Uterus (tissue), 4 donors: Measurements from ENCODE around the gene ZNF319. TPM values are rescaled to one million over a fixed set of nuclear protein-coding genes. Genes with fewer than 3 reads are reported as not detected.

Experiments
- DNase-seq, 2 donors: peaks; one replicate each; pipeline ENCODE4 v3.0.0-alpha.2; 2019 to 2020
- H3K27ac ChIP-seq, 2 donors: fragments of 200-600 bp; sonication (generic); 1 replicate in 1 of 2; 2 replicates in 1 of 2; pipeline ENCODE4 v1.5.1; 2016 to 2018
- H3K27me3 ChIP-seq, 2 donors: fragments of 200-600 bp; sonication (generic); one replicate each; pipeline ENCODE4 v1.5.1; 2018 to 2019; ENCODE audit warnings: control low read depth in 1 of 2
- H3K36me3 ChIP-seq, 2 donors: fragments of 200-600 bp; sonication (generic); one replicate each; pipeline ENCODE4 v1.5.1; 2019; ENCODE audit warnings: control low read depth in 1 of 2
- H3K4me1 ChIP-seq, 2 donors: fragments of 200-600 bp; sonication (generic); one replicate each; pipeline ENCODE4 v1.5.1; 2018 to 2019; ENCODE audit warnings: control low read depth in 1 of 2
- H3K4me3 ChIP-seq, 2 donors: fragments of 200-600 bp; sonication (generic); 1 replicate in 1 of 2; 2 replicates in 1 of 2; pipeline ENCODE4 v1.5.1; 2018 to 2019; ENCODE audit warnings: mild to moderate bottlenecking in 1 of 2
- H3K9me3 ChIP-seq, 2 donors: fragments of 200-600 bp; sonication (generic); one replicate each; pipeline ENCODE4 v1.5.1; 2019; ENCODE audit warnings: control low read depth in 1 of 2
- CTCF ChIP-seq, 4 experiments: fragments of 200-600 bp in 2 of 4; fragments of 450-650 bp in 2 of 4; sonication (generic) in 2 of 4; IDR thresholded peaks; one replicate each; pipeline ENCODE4 v1.5.1; 2016 to 2019; ENCODE audit warnings: antibody characterized with exemption in 4 of 4, mild to moderate bottlenecking in 2 of 4, moderate library complexity in 1 of 4
- POLR2A ChIP-seq, 2 donors: fragments of 450-650 bp; IDR thresholded peaks; one replicate each; pipeline ENCODE4 v1.6.1; 2016; ENCODE audit warnings: antibody characterized with exemption in 2 of 2, mild to moderate bottlenecking in 1 of 2, moderate library complexity in 1 of 2
- intact Hi-C: fragments of 100-400 bp; cut with DNase I; formaldehyde crosslinking; loops from one replicate; pipeline ENCODE4 v1.15.1; 2023; ENCODE audit warnings: low total_unique reads
- total RNA-seq, 4 donors: library from RNA; depleted of rRNA in 3 of 4; stranded (reverse); fragments of >200 nt in 3 of 4; gene quantifications; one replicate each; pipeline versions ENCODE4 v1.1.0 to v1.2.4, GENCODE V29; 2014 to 2023
- donor health status: DM: yes; HTN: yes; CAD: no.

ZNF319 gene
- total RNA-seq, 4 donors from 2014 or later = 5.4 to 11.5 (median 6.9) TPM

- no peak overlapping the region for H3K27ac ChIP-seq
- intact Hi-C loops = no loop called here
- DNase-seq = no peak
- no peaks in the 10 kb centered on the region for H3K4me1 ChIP-seq
- no peaks in the 10 kb centered on the region for H3K36me3 ChIP-seq
- TF ChIP-seq POLR2A (IDR thresholded peaks at IDR 0.05) (no peak), CTCF (IDR thresholded peaks at IDR 0.05) (no peak)
- H3K9me3 ChIP-seq = no peaks in the 10 kb centered on the region
- H3K27me3 ChIP-seq = no peaks in the 10 kb centered on the region
- no peak overlapping the region for H3K4me3 ChIP-seq
These were observed 28.6 kb downstream of the ZNF319 start for GRCh38 chr16:57971848-57972247.

GRCh38 chr16:57970970-57971369 lies 29.5 kb downstream of the ZNF319 start, which contains the start of gene CNGB1:
TSS of gene CNGB1 (minus strand) at chr16:57971128. CDS start at chr16:57967286, 3,842 bp downstream.
- DNase-seq = no peak
- TF ChIP-seq POLR2A (IDR thresholded peaks at IDR 0.05) = no peak
- no peak for TF ChIP-seq CTCF (IDR thresholded peaks at IDR 0.05)
- H3K27me3 ChIP-seq = no peaks in the 10 kb centered on the region
- no peaks in the 10 kb centered on the region for H3K36me3 ChIP-seq
- no peaks in the 10 kb centered on the region for H3K9me3 ChIP-seq
- intact Hi-C loops = no loop called here
- no peaks in the 10 kb centered on the region for H3K4me1 ChIP-seq
- H3K27ac ChIP-seq = no peak within 1 kb of the TSS
- H3K4me3 ChIP-seq = no peak within 1 kb of the TSS

GRCh38 chr16:57970319-57970718 lies 30.2 kb downstream of the ZNF319 start:
- no peaks in the 10 kb centered on the region for H3K9me3 ChIP-seq
- H3K27me3 ChIP-seq = no peaks in the 10 kb centered on the region
- no peak for DNase-seq
- no peak overlapping the region for H3K4me3 ChIP-seq
- no peaks in the 10 kb centered on the region for H3K4me1 ChIP-seq
- TF ChIP-seq CTCF (IDR thresholded peaks at IDR 0.05) (no peak), POLR2A (IDR thresholded peaks at IDR 0.05) (no peak)
- intact Hi-C loops = no loop called here
- H3K36me3 ChIP-seq = no peaks in the 10 kb centered on the region
- H3K27ac ChIP-seq = no peak overlapping the region

GRCh38 chr16:57969451-57970123 lies 30.9 kb downstream of the ZNF319 start:
- H3K4me1 ChIP-seq = no peaks in the 10 kb centered on the region
- no peak overlapping the region for H3K4me3 ChIP-seq
- no peak for DNase-seq
- no peaks in the 10 kb centered on the region for H3K9me3 ChIP-seq
- no peaks in the 10 kb centered on the region for H3K36me3 ChIP-seq
- intact Hi-C loops = no loop called here
- H3K27me3 ChIP-seq = no peaks in the 10 kb centered on the region
- TF ChIP-seq CTCF (IDR thresholded peaks at IDR 0.05) (no peak), POLR2A (IDR thresholded peaks at IDR 0.05) (no peak)
- H3K27ac ChIP-seq = no peak overlapping the region

DNA sequence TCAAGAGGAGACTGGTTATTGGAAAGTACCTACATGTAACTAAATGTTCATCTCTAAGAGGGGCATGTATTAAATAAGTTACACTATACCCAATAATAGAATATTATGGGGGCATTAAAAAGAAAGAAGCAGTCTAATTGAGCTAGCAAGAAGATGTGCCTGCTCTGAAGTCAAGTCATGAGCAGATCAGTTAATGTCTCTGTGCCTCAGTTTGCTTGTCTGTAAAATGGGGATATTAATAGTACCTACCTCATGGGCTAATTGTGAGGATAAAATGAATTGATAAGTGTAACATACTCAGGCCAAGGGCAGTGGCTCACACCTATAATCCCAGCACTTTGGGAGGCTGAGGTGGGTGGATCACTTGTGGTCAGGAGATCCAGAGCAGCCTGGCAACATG lies 32.6 kb downstream of the ZNF319 start:
- intact Hi-C loops = no loop called here
- Histone ChIP-seq H3K4me1 (no peaks in the 10 kb centered on the region), H3K27ac (no peak overlapping the region), H3K9me3 (no peaks in the 10 kb centered on the region), H3K27me3 (no peaks in the 10 kb centered on the region), H3K4me3 (no peak overlapping the region), H3K36me3 (no peaks in the 10 kb centered on the region)
- TF ChIP-seq POLR2A (IDR thresholded peaks at IDR 0.05) (no peak), CTCF (IDR thresholded peaks at IDR 0.05) (no peak)
- no peak for DNase-seq
